Mammary epithelial cell (primary cell): Measurements from ENCODE around the gene SELENOW.

Experiments used
- EZH2 ChIP-seq: IDR thresholded peaks from 2 replicates; pipeline ENCODE4 v1.6.1; 2012; ENCODE audit warnings: low read length, inconsistent platforms, borderline replicate concordance
- TF ChIP-seq, protein P1 (sequence below), 2 donors: IDR thresholded peaks in 1 of 2; conservative IDR thresholded peaks in 1 of 2; 2 replicates each; pipeline ENCODE4 v1.5.1; 2011 to 2012; ENCODE audit warnings: inconsistent platforms in 2 of 2, low read length in 2 of 2, mild to moderate bottlenecking in 2 of 2, control low read depth in 1 of 2, low read depth in 1 of 2; ENCODE audit not compliant: insufficient read depth in 1 of 2; ENCODE audit errors: extremely low read depth in 1 of 2

DNA sequence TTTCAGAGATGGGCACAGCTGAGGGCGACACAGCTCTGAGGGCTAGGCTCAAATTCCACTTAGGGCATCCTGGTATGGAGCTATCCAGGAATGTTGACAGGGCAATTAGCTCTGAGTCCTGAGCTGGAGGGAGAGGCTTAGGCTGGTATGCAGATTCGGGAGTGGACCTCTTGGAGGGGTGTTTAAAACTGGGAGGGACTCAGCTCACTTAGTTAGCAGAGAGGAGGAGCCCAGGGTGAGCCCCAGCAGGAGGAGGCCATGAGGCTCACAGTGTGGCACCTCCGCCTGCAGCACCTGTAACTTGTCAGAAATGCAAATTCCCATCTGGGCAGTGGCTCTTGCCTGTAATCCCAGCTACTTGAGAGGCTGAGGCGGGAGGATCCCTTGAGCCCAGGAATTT is 43.4 kb upstream of the SELENOW start:
- TF ChIP-seq, protein P1, sequence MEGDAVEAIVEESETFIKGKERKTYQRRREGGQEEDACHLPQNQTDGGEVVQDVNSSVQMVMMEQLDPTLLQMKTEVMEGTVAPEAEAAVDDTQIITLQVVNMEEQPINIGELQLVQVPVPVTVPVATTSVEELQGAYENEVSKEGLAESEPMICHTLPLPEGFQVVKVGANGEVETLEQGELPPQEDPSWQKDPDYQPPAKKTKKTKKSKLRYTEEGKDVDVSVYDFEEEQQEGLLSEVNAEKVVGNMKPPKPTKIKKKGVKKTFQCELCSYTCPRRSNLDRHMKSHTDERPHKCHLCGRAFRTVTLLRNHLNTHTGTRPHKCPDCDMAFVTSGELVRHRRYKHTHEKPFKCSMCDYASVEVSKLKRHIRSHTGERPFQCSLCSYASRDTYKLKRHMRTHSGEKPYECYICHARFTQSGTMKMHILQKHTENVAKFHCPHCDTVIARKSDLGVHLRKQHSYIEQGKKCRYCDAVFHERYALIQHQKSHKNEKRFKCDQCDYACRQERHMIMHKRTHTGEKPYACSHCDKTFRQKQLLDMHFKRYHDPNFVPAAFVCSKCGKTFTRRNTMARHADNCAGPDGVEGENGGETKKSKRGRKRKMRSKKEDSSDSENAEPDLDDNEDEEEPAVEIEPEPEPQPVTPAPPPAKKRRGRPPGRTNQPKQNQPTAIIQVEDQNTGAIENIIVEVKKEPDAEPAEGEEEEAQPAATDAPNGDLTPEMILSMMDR (conservative IDR thresholded peaks at IDR 0.05 in 1 of 2, IDR thresholded peaks at IDR 0.05 in 1 of 2; ENCODE audit: extremely low read depth in 1 of 2, insufficient read depth in 1 of 2, low read depth in 1 of 2, low read length in 2 of 2): no peak
- TF ChIP-seq EZH2: no peak
